Measurements from ENCODE around the gene EEFSEC.

DNA sequence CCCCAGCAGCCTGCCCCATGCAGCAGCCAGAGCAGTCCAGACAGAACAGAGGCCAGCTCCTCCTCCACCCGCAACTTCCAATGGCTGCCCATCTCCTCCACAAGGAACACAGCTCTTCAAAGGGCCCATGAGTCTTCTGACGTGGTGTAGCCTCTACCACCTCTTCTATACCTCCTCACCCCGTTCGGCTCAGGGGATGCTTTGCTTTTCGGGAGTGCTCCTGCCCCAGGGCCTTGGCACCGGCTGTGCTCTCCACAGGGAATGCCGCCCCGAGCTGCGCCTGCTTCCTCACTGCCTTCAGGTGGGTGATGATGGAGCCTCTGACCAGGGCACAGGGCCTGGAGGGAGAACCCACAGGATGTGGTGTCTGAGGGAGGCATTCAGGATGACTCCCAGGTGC lies 298.8 kb downstream of the EEFSEC start:
- TF ChIP-seq, protein P1, sequence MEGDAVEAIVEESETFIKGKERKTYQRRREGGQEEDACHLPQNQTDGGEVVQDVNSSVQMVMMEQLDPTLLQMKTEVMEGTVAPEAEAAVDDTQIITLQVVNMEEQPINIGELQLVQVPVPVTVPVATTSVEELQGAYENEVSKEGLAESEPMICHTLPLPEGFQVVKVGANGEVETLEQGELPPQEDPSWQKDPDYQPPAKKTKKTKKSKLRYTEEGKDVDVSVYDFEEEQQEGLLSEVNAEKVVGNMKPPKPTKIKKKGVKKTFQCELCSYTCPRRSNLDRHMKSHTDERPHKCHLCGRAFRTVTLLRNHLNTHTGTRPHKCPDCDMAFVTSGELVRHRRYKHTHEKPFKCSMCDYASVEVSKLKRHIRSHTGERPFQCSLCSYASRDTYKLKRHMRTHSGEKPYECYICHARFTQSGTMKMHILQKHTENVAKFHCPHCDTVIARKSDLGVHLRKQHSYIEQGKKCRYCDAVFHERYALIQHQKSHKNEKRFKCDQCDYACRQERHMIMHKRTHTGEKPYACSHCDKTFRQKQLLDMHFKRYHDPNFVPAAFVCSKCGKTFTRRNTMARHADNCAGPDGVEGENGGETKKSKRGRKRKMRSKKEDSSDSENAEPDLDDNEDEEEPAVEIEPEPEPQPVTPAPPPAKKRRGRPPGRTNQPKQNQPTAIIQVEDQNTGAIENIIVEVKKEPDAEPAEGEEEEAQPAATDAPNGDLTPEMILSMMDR (conservative IDR thresholded peaks at IDR 0.05; ENCODE audit: low read depth, low read length): no peak
- TF ChIP-seq SMC3 (IDR thresholded peaks at IDR 0.05; ENCODE audit: low read depth, low read length) (no peak), RAD21 (IDR thresholded peaks at IDR 0.05; ENCODE audit: low read length) (no peak), MXI1 (IDR thresholded peaks at IDR 0.05; ENCODE audit: borderline replicate concordance, low read depth, low read length) (no peak), POLR2A (IDR thresholded peaks at IDR 0.05; ENCODE audit: low read depth, low read length) (no peak), RCOR1 (IDR thresholded peaks at IDR 0.05; ENCODE audit: insufficient replicate concordance, low read length) (no peak), RFX5 (IDR thresholded peaks at IDR 0.05; ENCODE audit: low read depth, low read length) (no peak), CEBPB (IDR thresholded peaks at IDR 0.05; ENCODE audit: low read depth, low read length) (no peak), MAFK (IDR thresholded peaks at IDR 0.05; ENCODE audit: low read depth, low read length) (no peak)
